Neural crest cell (in vitro differentiated cells): ENCODE data around the gene BRSK1. TPM values are rescaled to one million over a fixed set of nuclear protein-coding genes. Genes with fewer than 3 reads are reported as not detected.

Experiments used
- DNase-seq: peaks from one replicate; pipeline ENCODE4 v3.0.0; 2021; ENCODE audit warnings: low read depth, mixed read lengths, low spot score
- H3K27ac Mint-ChIP-seq: one replicate; pipeline ENCODE4 v1.8.0; 2021; ENCODE audit warnings: mild to moderate bottlenecking, mixed read lengths; ENCODE audit not compliant: unreplicated experiment
- H3K27me3 Mint-ChIP-seq: 2 replicates; pipeline ENCODE4 v1.8.0; 2021; ENCODE audit warnings: low read depth, mild to moderate bottlenecking, mixed read lengths
- H3K36me3 Mint-ChIP-seq: 2 replicates; pipeline ENCODE4 v1.8.0; 2021; ENCODE audit warnings: low read depth, mild to moderate bottlenecking, mixed read lengths
- H3K4me1 Mint-ChIP-seq: 2 replicates; pipeline ENCODE4 v1.8.0; 2021; ENCODE audit warnings: mixed read lengths
- H3K4me3 Mint-ChIP-seq: one replicate; pipeline ENCODE4 v1.8.0; 2021; ENCODE audit warnings: mild to moderate bottlenecking, mixed read lengths
- H3K9me3 Mint-ChIP-seq: 2 replicates; pipeline ENCODE4 v1.8.0; 2021; ENCODE audit warnings: mixed read lengths
- CTCF ChIP-seq: fragments of 200-600 bp; sonication (generic); conservative IDR thresholded peaks from 2 replicates; pipeline ENCODE4 v1.5.0; 2021; ENCODE audit warnings: antibody characterized with exemption, mild to moderate bottlenecking
- total RNA-seq: library from RNA; stranded (reverse); gene quantifications from 2 replicates; pipeline ENCODE4 v1.2.1, GENCODE V29; 2021

The BRSK1 gene
- total RNA-seq, 1 donor from 2014 or later, result 50.0 TPM

GRCh38 chr19:55309448-55309847, 25.7 kb downstream of the BRSK1 start:
- peaks cover 24% of the 10 kb centered on the region for H3K4me1 Mint-ChIP-seq
- no peaks in the 10 kb centered on the region for H3K27me3 Mint-ChIP-seq
- no peak for TF ChIP-seq CTCF
- no peak overlapping the region for H3K27ac Mint-ChIP-seq
- peaks cover 15% of the 10 kb centered on the region for H3K36me3 Mint-ChIP-seq
- H3K9me3 Mint-ChIP-seq, result no peaks in the 10 kb centered on the region
- no peak overlapping the region for H3K4me3 Mint-ChIP-seq
- DNase-seq, result no peak

- peak overlapping the region; percentile 29 for H3K4me3 Mint-ChIP-seq
- TF ChIP-seq CTCF, result no peak
- peaks cover 21% of the 10 kb centered on the region for H3K4me1 Mint-ChIP-seq
- DNase-seq, result no peak
- H3K27ac Mint-ChIP-seq, result no peak overlapping the region
- H3K36me3 Mint-ChIP-seq, result peaks cover 12% of the 10 kb centered on the region
- no peaks in the 10 kb centered on the region for H3K27me3 Mint-ChIP-seq
- no peaks in the 10 kb centered on the region for H3K9me3 Mint-ChIP-seq
Observed at GRCh38 chr19:55310498-55310897, 26.7 kb downstream of the BRSK1 start.

GRCh38 chr19:55311397-55311796, 27.6 kb downstream of the BRSK1 start:
- H3K27me3 Mint-ChIP-seq, result no peaks in the 10 kb centered on the region
- no peak for DNase-seq
- no peak for TF ChIP-seq CTCF
- H3K27ac Mint-ChIP-seq, result no peak overlapping the region
- H3K9me3 Mint-ChIP-seq, result peaks cover 2% of the 10 kb centered on the region
- peaks cover 23% of the 10 kb centered on the region for H3K4me1 Mint-ChIP-seq
- H3K36me3 Mint-ChIP-seq, result peaks cover 10% of the 10 kb centered on the region
- H3K4me3 Mint-ChIP-seq, result no peak overlapping the region

GRCh38 chr19:55311797-55312196, 28.0 kb downstream of the BRSK1 start:
- peaks cover 2% of the 10 kb centered on the region for H3K9me3 Mint-ChIP-seq
- TF ChIP-seq CTCF, result no peak
- no peak for DNase-seq
- peaks cover 10% of the 10 kb centered on the region for H3K36me3 Mint-ChIP-seq
- H3K4me1 Mint-ChIP-seq, result peaks cover 24% of the 10 kb centered on the region
- no peaks in the 10 kb centered on the region for H3K27me3 Mint-ChIP-seq
- H3K27ac Mint-ChIP-seq, result no peak overlapping the region
- no peak overlapping the region for H3K4me3 Mint-ChIP-seq

- peaks cover 6% of the 10 kb centered on the region for H3K36me3 Mint-ChIP-seq
- DNase-seq, result no peak
- H3K27ac Mint-ChIP-seq, result peak overlapping the region; percentile 35
- TF ChIP-seq CTCF, result no peak
- no peaks in the 10 kb centered on the region for H3K27me3 Mint-ChIP-seq
- peaks cover 2% of the 10 kb centered on the region for H3K9me3 Mint-ChIP-seq
- H3K4me1 Mint-ChIP-seq, result peaks cover 24% of the 10 kb centered on the region
- H3K4me3 Mint-ChIP-seq, result no peak overlapping the region
Observed at GRCh38 chr19:55312621-55313512, 29.1 kb downstream of the BRSK1 start.
